ENCODE measurements around the gene SH2D3C.

The SH2D3C gene, protein sequence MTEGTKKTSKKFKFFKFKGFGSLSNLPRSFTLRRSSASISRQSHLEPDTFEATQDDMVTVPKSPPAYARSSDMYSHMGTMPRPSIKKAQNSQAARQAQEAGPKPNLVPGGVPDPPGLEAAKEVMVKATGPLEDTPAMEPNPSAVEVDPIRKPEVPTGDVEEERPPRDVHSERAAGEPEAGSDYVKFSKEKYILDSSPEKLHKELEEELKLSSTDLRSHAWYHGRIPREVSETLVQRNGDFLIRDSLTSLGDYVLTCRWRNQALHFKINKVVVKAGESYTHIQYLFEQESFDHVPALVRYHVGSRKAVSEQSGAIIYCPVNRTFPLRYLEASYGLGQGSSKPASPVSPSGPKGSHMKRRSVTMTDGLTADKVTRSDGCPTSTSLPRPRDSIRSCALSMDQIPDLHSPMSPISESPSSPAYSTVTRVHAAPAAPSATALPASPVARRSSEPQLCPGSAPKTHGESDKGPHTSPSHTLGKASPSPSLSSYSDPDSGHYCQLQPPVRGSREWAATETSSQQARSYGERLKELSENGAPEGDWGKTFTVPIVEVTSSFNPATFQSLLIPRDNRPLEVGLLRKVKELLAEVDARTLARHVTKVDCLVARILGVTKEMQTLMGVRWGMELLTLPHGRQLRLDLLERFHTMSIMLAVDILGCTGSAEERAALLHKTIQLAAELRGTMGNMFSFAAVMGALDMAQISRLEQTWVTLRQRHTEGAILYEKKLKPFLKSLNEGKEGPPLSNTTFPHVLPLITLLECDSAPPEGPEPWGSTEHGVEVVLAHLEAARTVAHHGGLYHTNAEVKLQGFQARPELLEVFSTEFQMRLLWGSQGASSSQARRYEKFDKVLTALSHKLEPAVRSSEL

DNA sequence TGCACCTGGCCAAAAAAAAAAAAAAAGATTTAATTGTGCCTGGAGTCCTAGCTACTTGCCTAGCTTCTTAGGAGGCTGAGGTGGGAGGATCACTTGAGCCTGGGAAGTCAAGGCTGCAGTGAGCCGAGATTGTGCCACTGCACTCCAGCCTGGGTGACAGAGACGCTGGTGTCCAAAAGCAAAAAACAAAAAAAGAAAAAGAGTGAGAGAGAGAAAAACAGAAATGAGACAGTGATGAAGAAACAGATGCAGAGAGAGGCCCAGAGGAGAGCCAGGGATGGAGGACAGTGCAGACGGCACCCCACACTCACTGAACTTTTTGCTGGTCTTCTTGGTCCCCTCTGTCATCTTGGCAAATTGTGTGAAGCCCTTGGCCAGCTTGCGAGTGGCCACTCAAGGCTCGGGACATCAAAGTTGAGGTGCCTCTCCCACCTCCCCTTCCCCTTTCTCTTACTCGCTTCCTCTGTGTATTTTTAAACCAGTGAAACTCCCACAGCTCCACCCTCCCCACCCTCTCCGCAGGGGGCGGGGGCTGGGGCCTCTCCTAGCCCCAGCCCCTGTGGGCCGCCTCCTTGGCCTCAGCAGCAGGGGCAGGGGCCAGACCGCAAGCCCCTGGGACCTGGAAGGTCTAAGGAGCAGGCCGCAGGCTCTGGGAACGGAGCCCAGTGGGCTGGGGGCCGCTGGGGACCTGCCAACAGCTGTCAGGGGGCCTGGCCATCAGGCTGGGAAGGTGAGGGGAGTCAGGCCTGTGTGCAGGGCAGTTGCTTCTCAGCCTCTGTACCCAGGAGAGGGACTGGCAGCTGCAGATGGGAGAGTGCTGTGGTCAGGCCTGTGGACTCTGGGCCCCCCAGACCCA, at the start of gene SH2D3C:
Gene SH2D3C (minus strand): TSS at position 387 of the 856 bp plus-strand sequence. CDS start 39 bp downstream, at position 348.
- no peak for DNase-seq (ENCODE audit: low read depth in 3 of 3)

GRCh38 chr9:127826253-127826913, 47.9 kb upstream of the SH2D3C start:
- no peak for DNase-seq (ENCODE audit: low read depth in 3 of 3)

DNA sequence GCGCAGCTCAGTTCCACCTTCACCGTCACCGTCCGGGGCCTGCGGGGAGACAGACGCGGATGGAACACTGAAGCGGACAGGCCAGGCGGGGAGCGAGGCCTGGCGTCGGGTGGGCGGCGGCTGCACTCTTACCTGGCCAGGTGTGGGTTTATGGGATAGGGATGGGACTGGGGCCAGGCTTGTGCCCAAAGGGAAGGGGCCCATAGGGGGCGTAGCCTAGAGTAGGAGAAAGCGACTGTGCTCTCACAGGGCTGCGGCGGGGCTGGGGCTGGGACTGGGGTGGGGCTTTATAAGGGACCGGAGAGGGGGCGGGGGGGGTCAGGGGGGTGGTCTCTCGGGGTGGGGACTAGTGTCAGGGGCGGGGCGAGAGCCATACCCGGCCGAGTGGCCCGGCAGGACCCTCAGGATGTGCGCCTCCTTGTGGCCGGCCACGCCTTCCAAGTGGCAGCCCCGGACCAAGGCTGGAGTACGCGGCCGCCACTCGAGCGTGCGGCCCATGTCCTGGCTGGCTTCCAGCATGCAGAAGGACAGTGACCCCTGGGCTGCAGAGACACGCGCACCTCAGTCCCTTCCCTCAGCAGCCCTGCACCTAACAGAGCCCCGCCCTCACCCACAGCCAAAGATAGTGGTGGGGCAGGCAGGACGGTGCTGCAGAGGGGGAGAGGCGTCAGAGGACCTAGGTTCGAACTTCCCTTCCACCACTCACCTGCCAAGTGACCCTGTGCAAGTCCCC, 47.0 kb upstream of the SH2D3C start:
- DNase-seq (ENCODE audit: low read depth in 3 of 3) = no peak

DNA sequence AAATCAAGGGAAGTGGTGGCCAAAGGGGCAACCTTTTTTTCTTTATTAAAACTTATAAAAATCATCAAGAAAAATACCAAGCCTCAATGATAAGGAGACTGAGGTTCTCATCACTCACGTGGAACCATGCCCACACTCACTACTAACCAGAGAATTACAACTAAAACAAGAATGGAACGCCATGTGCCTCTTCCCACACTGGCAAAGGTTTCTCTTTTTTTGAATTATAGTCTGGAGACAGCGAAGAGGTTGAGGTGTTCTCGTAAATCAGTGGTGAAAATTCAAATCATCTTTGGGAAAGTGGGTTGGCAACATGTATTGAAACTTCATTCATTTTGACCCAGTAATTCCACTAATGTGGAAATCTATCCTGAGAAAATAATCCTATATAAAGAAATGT, 43.6 kb upstream of the SH2D3C start:
- no peak for DNase-seq (ENCODE audit: low read depth in 3 of 3)

- DNase-seq (ENCODE audit: low read depth in 3 of 3) = no peak
Measured at GRCh38 chr9:127818574-127818973, 40.1 kb upstream of the SH2D3C start.

GRCh38 chr9:127817881-127818434, 39.5 kb upstream of the SH2D3C start:
- no peak for DNase-seq (ENCODE audit: low read depth in 3 of 3)

GRCh38 chr9:127816728-127817127, 38.3 kb upstream of the SH2D3C start:
- no peak for DNase-seq (ENCODE audit: low read depth in 3 of 3)

GRCh38 chr9:127816362-127816725, 37.9 kb upstream of the SH2D3C start:
- DNase-seq (ENCODE audit: low read depth in 3 of 3) = no peak

GRCh38 chr9:127815512-127816361, 37.3 kb upstream of the SH2D3C start:
- no peak for DNase-seq (ENCODE audit: low read depth in 3 of 3)

GRCh38 chr9:127814619-127815511, 36.4 kb upstream of the SH2D3C start:
- DNase-seq (ENCODE audit: low read depth in 3 of 3) = no peak

GRCh38 chr9:127813686-127814226, 35.3 kb upstream of the SH2D3C start:
- DNase-seq (ENCODE audit: low read depth in 3 of 3) = no peak

GRCh38 chr9:127812936-127813675, 34.6 kb upstream of the SH2D3C start:
- DNase-seq (ENCODE audit: low read depth in 3 of 3) = no peak

DNA sequence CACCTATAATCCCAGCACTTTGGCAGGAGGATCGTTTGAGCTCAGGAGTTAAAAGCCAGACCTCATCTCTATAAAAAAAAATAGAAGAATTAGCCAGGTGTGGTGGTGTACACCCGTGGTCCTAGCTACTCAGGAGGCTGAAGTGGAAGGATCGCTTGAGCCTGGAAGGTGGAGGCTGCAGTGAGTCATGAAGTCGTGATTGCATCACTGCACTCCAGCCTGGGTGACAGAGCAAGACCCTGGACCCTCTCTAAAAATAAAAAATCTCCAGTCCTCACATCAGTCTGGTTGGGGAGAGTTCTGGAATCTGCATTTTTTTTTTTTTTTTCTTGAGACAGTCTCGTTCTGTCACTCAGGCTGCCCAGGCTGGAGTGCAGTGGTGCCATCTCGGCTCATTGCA, 33.5 kb upstream of the SH2D3C start:
- DNase-seq (ENCODE audit: low read depth in 3 of 3) = no peak

DNA sequence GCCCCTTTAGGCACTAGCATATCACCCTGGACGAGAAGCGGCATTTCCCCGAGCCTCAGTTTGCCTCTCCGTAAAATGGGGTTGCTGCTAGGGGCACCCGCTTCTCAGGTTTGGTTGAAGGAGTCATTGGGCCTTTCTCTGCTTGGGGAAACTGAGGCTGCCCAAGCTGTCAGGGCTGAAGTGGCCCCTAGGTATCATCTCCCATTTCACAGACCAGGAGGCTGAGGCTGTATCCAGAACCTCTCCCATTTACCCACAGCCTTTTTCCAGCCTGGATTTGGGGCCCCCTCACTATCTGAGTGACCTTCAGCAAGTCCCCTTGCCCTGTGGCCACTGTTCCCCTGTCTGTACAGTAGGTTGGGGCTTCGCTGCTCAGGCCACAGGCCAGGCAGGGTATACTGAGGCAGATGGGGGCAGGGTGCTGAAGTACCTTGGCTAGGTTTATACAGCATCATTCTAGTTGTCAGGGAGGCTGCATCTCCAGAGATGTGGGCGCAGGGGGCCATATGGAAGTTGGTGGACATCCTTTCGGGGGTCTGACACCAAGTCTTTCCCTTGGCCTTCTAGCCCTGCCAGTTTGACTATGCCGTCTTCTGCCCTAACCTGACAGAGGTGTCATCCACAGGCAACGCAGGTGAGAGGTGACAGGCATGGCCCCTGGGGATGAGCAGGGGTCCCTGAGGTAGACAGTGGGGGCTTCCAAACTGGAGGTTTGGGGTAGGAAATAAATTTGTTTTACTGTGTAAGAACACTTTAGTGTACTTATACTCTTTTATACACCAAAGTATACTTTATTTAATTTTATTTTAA, 32.1 kb upstream of the SH2D3C start:
- DNase-seq (ENCODE audit: low read depth in 3 of 3) = no peak

- DNase-seq (ENCODE audit: low read depth in 3 of 3) = no peak
Measured at GRCh38 chr9:127809540-127810377, 31.3 kb upstream of the SH2D3C start.

Data from stimulated activated CD4-positive, alpha-beta T cell treated with anti-CD3 and anti-CD28 coated beads, TNF-alpha, amount 100 ng/mL, for 4 hours (primary cell).